PC-9 (cell line): ENCODE data around the gene DISP3. TPM values are rescaled to one million over a fixed set of nuclear protein-coding genes. Genes with fewer than 3 reads are reported as not detected.

Experiments used
- BruUV-seq: library from RNA; stranded (reverse); fragments of 400-500 nt; replicated peaks from 2 replicates; lab custom pipeline; 2021; lab: Mats Ljungman, UMichigan
- CTCF ChIA-PET: fragments of 300-600 bp; sonication (Branson Sonifier 250); formaldehyde crosslinking; loops from one replicate; lab custom pipeline; 2022; ENCODE audit warnings: antibody characterized with exemption; lab: Charles Lee
- POLR2A ChIA-PET: fragments of 300-600 bp; sonication (Branson Sonifier 250); formaldehyde crosslinking; loops from one replicate; lab custom pipeline; 2022; ENCODE audit warnings: antibody characterized with exemption; ENCODE audit not compliant: unreplicated experiment; lab: Charles Lee
- DNase-seq, 2 experiments: peaks; one replicate each; pipeline versions ENCODE4 v3.0.0 to v3.0.0-alpha.2; 2015 to 2022; ENCODE audit warnings: mixed read lengths in 1 of 2
- H2AFZ ChIP-seq: fragments of 200-600 bp; sonication (generic); 2 replicates; pipeline ENCODE4 v1.8.1; 2017; ENCODE audit warnings: antibody characterized with exemption
- H3F3A ChIP-seq: fragments of 200-600 bp; sonication (generic); 2 replicates; pipeline ENCODE4 v1.8.1; 2017; ENCODE audit warnings: antibody characterized with exemption, mild to moderate bottlenecking, low read depth; ENCODE audit not compliant: insufficient read depth
- H3K27ac ChIP-seq: fragments of 200-600 bp; sonication (generic); 2 replicates; pipeline ENCODE4 v1.6.1; 2016; ENCODE audit warnings: mixed run types
- H3K27me3 ChIP-seq: fragments of 200-600 bp; sonication (generic); 2 replicates; pipeline ENCODE4 v1.6.1; 2016; ENCODE audit warnings: low read depth, mixed run types; ENCODE audit not compliant: insufficient read depth
- H3K36me3 ChIP-seq: fragments of 200-600 bp; sonication (generic); 2 replicates; pipeline ENCODE4 v1.6.1; 2016; ENCODE audit warnings: low read depth, mixed run types
- H3K4me1 ChIP-seq: fragments of 200-600 bp; sonication (generic); replicated peaks from 2 replicates; pipeline ENCODE4 v1.6.1; 2016; ENCODE audit warnings: mixed run types; ENCODE audit not compliant: insufficient read depth
- H3K4me2 ChIP-seq: fragments of 200-600 bp; sonication (generic); 2 replicates; pipeline ENCODE4 v1.6.1; 2017; ENCODE audit warnings: mixed run types
- H3K4me3 ChIP-seq: fragments of 200-600 bp; sonication (generic); 2 replicates; pipeline ENCODE4 v1.6.1; 2016; ENCODE audit warnings: mixed run types
- H3K79me2 ChIP-seq: fragments of 200-600 bp; sonication (generic); 2 replicates; pipeline ENCODE4 v1.6.1; 2017; ENCODE audit warnings: low read depth, mixed run types
- H3K9me2 ChIP-seq: fragments of 200-600 bp; sonication (generic); 2 replicates; pipeline ENCODE4 v1.8.1; 2017; ENCODE audit warnings: mild to moderate bottlenecking; ENCODE audit not compliant: insufficient read depth
- H3K9me3 ChIP-seq: fragments of 200-600 bp; sonication (generic); 2 replicates; pipeline ENCODE4 v1.8.1; 2016; ENCODE audit warnings: low read depth; ENCODE audit not compliant: insufficient read depth
- H4K20me1 ChIP-seq: fragments of 200-600 bp; sonication (generic); 2 replicates; pipeline ENCODE4 v1.8.1; 2017; ENCODE audit not compliant: insufficient read depth
- CTCF ChIP-seq: fragments of 200-600 bp; sonication (generic); conservative IDR thresholded peaks from 2 replicates; pipeline ENCODE4 v1.6.1; 2017; ENCODE audit warnings: mixed run types, antibody characterized with exemption, mild to moderate bottlenecking, moderate library complexity
- EZH2 ChIP-seq: fragments of 200-600 bp; sonication (generic); IDR thresholded peaks from 2 replicates; pipeline ENCODE4 v1.8.0; 2017; ENCODE audit warnings: antibody characterized with exemption, low read depth
- intact Hi-C: fragments of 100-400 bp; cut with micrococcal nuclease; formaldehyde crosslinking; loops from one replicate; pipeline ENCODE4 v1.10.0; 2022; ENCODE audit not compliant: unreplicated experiment
- total RNA-seq: library from RNA; stranded (reverse); gene quantifications from 2 replicates; pipeline ENCODE4 v1.2.3, GENCODE V29; 2021

Gene DISP3
- total RNA-seq, 1 experiment from 2014 or later = not detected

- no peak for TF ChIP-seq EZH2
- TF ChIP-seq CTCF = no peak
Observed at GRCh38 chr1:11531314-11531870, 52.4 kb downstream of the DISP3 start.

GRCh38 chr1:11531943-11532342, 53.0 kb downstream of the DISP3 start:
- ChIA-PET CTCF (no interaction called here), POLR2A (no interaction called here)
- Histone ChIP-seq H4K20me1 (no peaks in the 10 kb centered on the region), H3K9me2 (no peaks in the 10 kb centered on the region), H3K4me1 (no peaks in the 10 kb centered on the region), H3K27me3 (peaks cover 59% of the 10 kb centered on the region), H3K9me3 (no peaks in the 10 kb centered on the region), H3K79me2 (no peaks in the 10 kb centered on the region), H3K4me2 (no peak overlapping the region), H3K36me3 (no peaks in the 10 kb centered on the region), H3K27ac (no peak overlapping the region), H2AFZ (no peak overlapping the region), H3F3A (no peaks in the 10 kb centered on the region), H3K4me3 (no peak overlapping the region)
- TF ChIP-seq CTCF (no peak), EZH2 (no peak)
- BruUV-seq = no TSS peak
- DNase-seq = no peak
- intact Hi-C loops = no loop called here

More at GRCh38 chr1:11531314-11531870, 52.4 kb downstream of the DISP3 start:
- H3K4me1 ChIP-seq = no peaks in the 10 kb centered on the region
- DNase-seq = peak in 1 of 2 experiments; percentile 35
- no peak overlapping the region for H3K4me3 ChIP-seq
- no peaks in the 10 kb centered on the region for H3K9me3 ChIP-seq
- no peaks in the 10 kb centered on the region for H3K79me2 ChIP-seq
- no peaks in the 10 kb centered on the region for H3K9me2 ChIP-seq
- ChIA-PET CTCF (no interaction called here), POLR2A (no interaction called here)
- H3K27ac ChIP-seq = no peak overlapping the region
- no peaks in the 10 kb centered on the region for H3K36me3 ChIP-seq
- intact Hi-C loops = no loop called here
- no peaks in the 10 kb centered on the region for H3F3A ChIP-seq
- no TSS peak for BruUV-seq
- H4K20me1 ChIP-seq = no peaks in the 10 kb centered on the region
- H3K4me2 ChIP-seq = no peak overlapping the region
- peaks cover 62% of the 10 kb centered on the region for H3K27me3 ChIP-seq
- H2AFZ ChIP-seq = no peak overlapping the region

- H3K9me3 ChIP-seq = no peaks in the 10 kb centered on the region
- TF ChIP-seq CTCF (no peak), EZH2 (no peak)
- no peaks in the 10 kb centered on the region for H3K36me3 ChIP-seq
- no peaks in the 10 kb centered on the region for H3K4me1 ChIP-seq
- ChIA-PET POLR2A (interaction anchor here (0.6 kb wide), 1 partner anchor 39 kb away, joined by 3 read pairs; no protein-coding TSS in a partner anchor), CTCF (no interaction called here)
- no peaks in the 10 kb centered on the region for H3F3A ChIP-seq
- H2AFZ ChIP-seq = no peak overlapping the region
- no peaks in the 10 kb centered on the region for H3K79me2 ChIP-seq
- H3K4me3 ChIP-seq = no peak overlapping the region
- no peak overlapping the region for H3K27ac ChIP-seq
- peaks cover 61% of the 10 kb centered on the region for H3K27me3 ChIP-seq
- H3K4me2 ChIP-seq = no peak overlapping the region
- BruUV-seq = no TSS peak
- no peaks in the 10 kb centered on the region for H4K20me1 ChIP-seq
- H3K9me2 ChIP-seq = no peaks in the 10 kb centered on the region
- intact Hi-C loops = no loop called here
- DNase-seq = no peak
Observed at GRCh38 chr1:11533790-11534787, 55.1 kb downstream of the DISP3 start.
